Prostate gland (tissue), 2 donors: ENCODE measurements around the gene FBLIM1. TPM values are rescaled to one million over a fixed set of nuclear protein-coding genes. Genes with fewer than 3 reads are reported as not detected.

ENCODE experiments used
- DNase-seq: peaks from one replicate; pipeline ENCODE4 v3.0.0-alpha.2; 2019; ENCODE audit warnings: low spot score
- H3K27ac ChIP-seq, 2 donors: fragments of 200-600 bp; sonication (generic); 2 replicates each; pipeline ENCODE4 v1.5.1; 2017 to 2019
- H3K27me3 ChIP-seq: fragments of 200-600 bp; sonication (generic); replicated peaks from 2 replicates; pipeline ENCODE4 v1.5.1; 2019; ENCODE audit not compliant: insufficient read depth
- H3K36me3 ChIP-seq, 2 donors: fragments of 200-600 bp; sonication (generic); 1 replicate in 1 of 2; 2 replicates in 1 of 2; pipeline versions ENCODE4 v1.5.1 to v1.8.1; 2017 to 2019
- H3K4me1 ChIP-seq: fragments of 200-600 bp; sonication (generic); replicated peaks from 2 replicates; pipeline ENCODE4 v1.5.1; 2019
- H3K4me3 ChIP-seq, 2 donors: fragments of 200-600 bp; sonication (generic); 2 replicates each; pipeline ENCODE4 v1.5.1; 2017 to 2019
- H3K9me3 ChIP-seq: fragments of 200-600 bp; sonication (generic); 2 replicates; pipeline ENCODE4 v1.5.1; 2017
- CTCF ChIP-seq, 4 experiments: fragments of 200-600 bp in 2 of 4; fragments of 450-650 bp in 2 of 4; sonication (generic) in 2 of 4; IDR thresholded peaks; 1 replicate in 3 of 4; 2 replicates in 1 of 4; pipeline ENCODE4 v1.5.1; 2016 to 2019; ENCODE audit warnings: antibody characterized with exemption in 4 of 4, mild to moderate bottlenecking in 2 of 4, moderate library complexity in 2 of 4
- POLR2A ChIP-seq: fragments of 450-650 bp; IDR thresholded peaks from one replicate; pipeline ENCODE4 v1.6.1; 2016; ENCODE audit warnings: antibody characterized with exemption, mild to moderate bottlenecking
- POLR2AphosphoS5 ChIP-seq: sonication (generic); formaldehyde crosslinking; IDR thresholded peaks from one replicate; pipeline ENCODE4 v1.6.1; 2017; ENCODE audit warnings: antibody characterized with exemption
- WGBS: methylation state at CpG from one replicate; pipeline ENCODE4 v1.1.5; 2018; 5-methylcytosine and 5-hydroxymethylcytosine counted together
- intact Hi-C: fragments of 100-400 bp; cut with DNase I; formaldehyde crosslinking; loops from one replicate; pipeline ENCODE4 v1.14.2; 2022
- total RNA-seq, 2 donors: library from RNA; depleted of rRNA; stranded (reverse); fragments of >200 nt; gene quantifications; one replicate each; pipeline ENCODE4 v1.1.0, GENCODE V29; 2016

The FBLIM1 gene
- total RNA-seq, 2 donors from 2014 or later = 33.1 to 111 TPM

- Histone ChIP-seq H3K9me3 (no peaks in the 10 kb centered on the region), H3K4me1 (peaks cover 6% of the 10 kb centered on the region), H3K27ac (peak overlapping the region; percentile 80 to 83), H3K4me3 (no peak overlapping the region), H3K27me3 (no peaks in the 10 kb centered on the region), H3K36me3 (no peaks in the 10 kb centered on the region)
- DNase-seq = no peak
- 20% methylated on average over 12 of the region's 12 CpGs for WGBS
- no peak for TF ChIP-seq POLR2AphosphoS5
- no peak for TF ChIP-seq POLR2A
- no peak for TF ChIP-seq CTCF (IDR thresholded peaks at IDR 0.05)
- intact Hi-C loops = no loop called here
Observed at GRCh38 chr1:15760520-15761211, 2.1 kb downstream of the FBLIM1 start.

- Histone ChIP-seq H3K27me3 (no peaks in the 10 kb centered on the region), H3K9me3 (no peaks in the 10 kb centered on the region), H3K4me3 (no peak overlapping the region), H3K36me3 (no peaks in the 10 kb centered on the region), H3K27ac (peak overlapping the region; percentile 80 to 83), H3K4me1 (peaks cover 6% of the 10 kb centered on the region)
- intact Hi-C loops = no loop called here
- TF ChIP-seq POLR2A (no peak), POLR2AphosphoS5 (no peak), CTCF (IDR thresholded peaks at IDR 0.05) (no peak)
- 44% methylated on average over 8 of the region's 8 CpGs for WGBS
- DNase-seq = no peak
Observed at GRCh38 chr1:15761366-15762128, 3.0 kb downstream of the FBLIM1 start.

- 76% methylated on average over 10 of the region's 10 CpGs for WGBS
- no peak for DNase-seq
- no peak overlapping the region for H3K4me3 ChIP-seq
- H3K27me3 ChIP-seq = no peaks in the 10 kb centered on the region
- H3K9me3 ChIP-seq = no peaks in the 10 kb centered on the region
- no peak for TF ChIP-seq CTCF (IDR thresholded peaks at IDR 0.05)
- TF ChIP-seq POLR2A = no peak
- no peak for TF ChIP-seq POLR2AphosphoS5
- peaks cover 6% of the 10 kb centered on the region for H3K4me1 ChIP-seq
- H3K36me3 ChIP-seq = no peaks in the 10 kb centered on the region
- intact Hi-C loops = no loop called here
- H3K27ac ChIP-seq = no peak overlapping the region
Observed at GRCh38 chr1:15762546-15762945, 4.0 kb downstream of the FBLIM1 start.

- H3K27ac ChIP-seq = no peak overlapping the region
- no peak for DNase-seq
- intact Hi-C loops = no loop called here
- no peaks in the 10 kb centered on the region for H3K27me3 ChIP-seq
- no peak overlapping the region for H3K4me3 ChIP-seq
- peaks cover 0 to 4% of the 10 kb centered on the region in 2 donors for H3K36me3 ChIP-seq
- TF ChIP-seq POLR2AphosphoS5 = no peak
- TF ChIP-seq POLR2A = no peak
- no peak for TF ChIP-seq CTCF (IDR thresholded peaks at IDR 0.05)
- 44% methylated on average over 9 of the region's 10 CpGs for WGBS
- peaks cover 5% of the 10 kb centered on the region for H3K4me1 ChIP-seq
- no peaks in the 10 kb centered on the region for H3K9me3 ChIP-seq
Observed at GRCh38 chr1:15764269-15764764, 5.7 kb downstream of the FBLIM1 start.
